GM20000 (cell line): ENCODE results near the gene C19orf25.
"Not testable (repeated sequence)": the region's sequence is repeated elsewhere in the genome, so short reads cannot be mapped to it uniquely, and the experiment has no call there.

ENCODE experiments used
- DNase-seq: peaks from one replicate; pipeline ENCODE4 v3.0.0; 2012; ENCODE audit warnings: low spot score
- CTCF ChIP-seq: IDR thresholded peaks from 2 replicates; pipeline ENCODE4 v1.5.1; 2012; ENCODE audit warnings: mild to moderate bottlenecking, control low read depth; ENCODE audit errors: extremely low read depth, missing control alignments

The C19orf25 gene

GRCh38 chr19:1486720-1487575 lies 7.9 kb upstream of the C19orf25 start:
- DNase-seq = no peak
- no peak for TF ChIP-seq CTCF

GRCh38 chr19:1483979-1484428 lies 5.0 kb upstream of the C19orf25 start:
- no peak for TF ChIP-seq CTCF

GRCh38 chr19:1483131-1483978 lies 4.3 kb upstream of the C19orf25 start:
- DNase-seq = no peak
- no peak for TF ChIP-seq CTCF

More at GRCh38 chr19:1483979-1484428, 5.0 kb upstream of the C19orf25 start:
- DNase-seq = no peak

GRCh38 chr19:1482361-1483130 lies 3.5 kb upstream of the C19orf25 start:
- TF ChIP-seq CTCF = no peak

GRCh38 chr19:1481893-1482360 lies 2.9 kb upstream of the C19orf25 start:
- no peak for DNase-seq
- no peak for TF ChIP-seq CTCF

More at GRCh38 chr19:1482361-1483130, 3.5 kb upstream of the C19orf25 start:
- no peak for DNase-seq

GRCh38 chr19:1481224-1481892 lies 2.3 kb upstream of the C19orf25 start:
- no peak for TF ChIP-seq CTCF
- no peak for DNase-seq

GRCh38 chr19:1477056-1477455 lies 2.0 kb downstream of the C19orf25 start:
- not testable (repeated sequence) for DNase-seq
